ENCODE results near the gene POMC.

The POMC gene

GRCh38 chr2:25197336-25198208 lies 29.2 kb upstream of the POMC start:
- ATAC-seq (ENCODE audit: low read depth) (no peak), DNase-seq (ENCODE audit: low spot score in 2 of 2) (no peak)
- Mint-ChIP-seq H3K36me3 (no peaks in the 10 kb centered on the region), H3K27ac (no peak overlapping the region), H3K9me3 (no peaks in the 10 kb centered on the region), H3K4me3 (no peak overlapping the region), H3K4me1 (peaks cover 4% of the 10 kb centered on the region), H3K27me3 (peaks cover 2% of the 10 kb centered on the region)

- Mint-ChIP-seq H3K36me3 (no peaks in the 10 kb centered on the region), H3K4me1 (peaks cover 9% of the 10 kb centered on the region), H3K27me3 (peaks cover 3% of the 10 kb centered on the region), H3K4me3 (no peak overlapping the region), H3K9me3 (no peaks in the 10 kb centered on the region), H3K27ac (no peak overlapping the region)
- ATAC-seq (ENCODE audit: low read depth) (no peak), DNase-seq (ENCODE audit: low spot score in 2 of 2) (no peak)
These were observed 26.3 kb upstream of the POMC start for GRCh38 chr2:25194576-25195122.

GRCh38 chr2:25190536-25190935 lies 22.2 kb upstream of the POMC start:
- ATAC-seq (ENCODE audit: low read depth) (no peak), DNase-seq (ENCODE audit: low spot score in 2 of 2) (no peak)
- Mint-ChIP-seq H3K27ac (no peak overlapping the region), H3K36me3 (no peaks in the 10 kb centered on the region), H3K4me1 (peaks cover 5% of the 10 kb centered on the region), H3K27me3 (peaks cover 2% of the 10 kb centered on the region), H3K4me3 (no peak overlapping the region), H3K9me3 (no peaks in the 10 kb centered on the region)

GRCh38 chr2:25188405-25188804 lies 20.0 kb upstream of the POMC start:
- no peak overlapping the region for H3K27ac Mint-ChIP-seq
- H3K4me3 Mint-ChIP-seq: no peak overlapping the region
- H3K27me3 Mint-ChIP-seq: peaks cover 7% of the 10 kb centered on the region
- no peaks in the 10 kb centered on the region for H3K9me3 Mint-ChIP-seq
- H3K36me3 Mint-ChIP-seq: no peaks in the 10 kb centered on the region
- ATAC-seq (ENCODE audit: low read depth): no peak
- peaks cover 5% of the 10 kb centered on the region for H3K4me1 Mint-ChIP-seq
- DNase-seq (ENCODE audit: low spot score in 2 of 2): no peak

- no peak for DNase-seq (ENCODE audit: low spot score in 2 of 2)
- ATAC-seq (ENCODE audit: low read depth): no peak
- H3K4me3 Mint-ChIP-seq: no peak overlapping the region
- no peaks in the 10 kb centered on the region for H3K9me3 Mint-ChIP-seq
- no peak overlapping the region for H3K27ac Mint-ChIP-seq
- H3K27me3 Mint-ChIP-seq: peaks cover 7% of the 10 kb centered on the region
- peaks cover 5% of the 10 kb centered on the region for H3K4me1 Mint-ChIP-seq
- H3K36me3 Mint-ChIP-seq: no peaks in the 10 kb centered on the region
These were observed 19.5 kb upstream of the POMC start for GRCh38 chr2:25187729-25188350.

- no peak overlapping the region for H3K4me3 Mint-ChIP-seq
- H3K4me1 Mint-ChIP-seq: no peaks in the 10 kb centered on the region
- no peak for DNase-seq (ENCODE audit: low spot score in 2 of 2)
- ATAC-seq (ENCODE audit: low read depth): no peak
- no peaks in the 10 kb centered on the region for H3K9me3 Mint-ChIP-seq
- peaks cover 5% of the 10 kb centered on the region for H3K27me3 Mint-ChIP-seq
- no peaks in the 10 kb centered on the region for H3K36me3 Mint-ChIP-seq
- no peak overlapping the region for H3K27ac Mint-ChIP-seq
These were observed 15.9 kb upstream of the POMC start for GRCh38 chr2:25184254-25184653.

- Mint-ChIP-seq H3K4me3 (no peak overlapping the region), H3K4me1 (no peaks in the 10 kb centered on the region), H3K27me3 (peaks cover 17% of the 10 kb centered on the region), H3K27ac (no peak overlapping the region), H3K36me3 (no peaks in the 10 kb centered on the region), H3K9me3 (no peaks in the 10 kb centered on the region)
- DNase-seq (ENCODE audit: low spot score in 2 of 2): no peak
- no peak for ATAC-seq (ENCODE audit: low read depth)
These were observed 10.6 kb upstream of the POMC start for GRCh38 chr2:25178976-25179375.

- no peak for ATAC-seq (ENCODE audit: low read depth)
- H3K4me3 Mint-ChIP-seq: no peak overlapping the region
- no peaks in the 10 kb centered on the region for H3K36me3 Mint-ChIP-seq
These were observed 8.8 kb upstream of the POMC start for GRCh38 chr2:25177211-25177611.

GRCh38 chr2:25176541-25177181 lies 8.3 kb upstream of the POMC start:
- no peaks in the 10 kb centered on the region for H3K36me3 Mint-ChIP-seq
- peaks cover 22% of the 10 kb centered on the region for H3K27me3 Mint-ChIP-seq
- no peaks in the 10 kb centered on the region for H3K4me1 Mint-ChIP-seq
- H3K9me3 Mint-ChIP-seq: no peaks in the 10 kb centered on the region
- DNase-seq (ENCODE audit: low spot score in 2 of 2) (no peak), ATAC-seq (ENCODE audit: low read depth) (no peak)
- H3K27ac Mint-ChIP-seq: no peak overlapping the region
- H3K4me3 Mint-ChIP-seq: no peak overlapping the region

More at GRCh38 chr2:25177211-25177611, 8.8 kb upstream of the POMC start:
- no peaks in the 10 kb centered on the region for H3K4me1 Mint-ChIP-seq
- DNase-seq (ENCODE audit: low spot score in 2 of 2): no peak
- peaks cover 22% of the 10 kb centered on the region for H3K27me3 Mint-ChIP-seq
- no peaks in the 10 kb centered on the region for H3K9me3 Mint-ChIP-seq
- no peak overlapping the region for H3K27ac Mint-ChIP-seq

- Mint-ChIP-seq H3K27me3 (peaks cover 22% of the 10 kb centered on the region), H3K4me3 (no peak overlapping the region), H3K9me3 (no peaks in the 10 kb centered on the region), H3K4me1 (no peaks in the 10 kb centered on the region), H3K36me3 (no peaks in the 10 kb centered on the region), H3K27ac (no peak overlapping the region)
- ATAC-seq (ENCODE audit: low read depth) (no peak), DNase-seq (ENCODE audit: low spot score in 2 of 2) (no peak)
These were observed 7.8 kb upstream of the POMC start for GRCh38 chr2:25176138-25176537.

GRCh38 chr2:25174192-25174861 lies 5.9 kb upstream of the POMC start:
- Mint-ChIP-seq H3K4me1 (no peaks in the 10 kb centered on the region), H3K36me3 (peaks cover 1% of the 10 kb centered on the region), H3K4me3 (no peak overlapping the region), H3K27me3 (peaks cover 27% of the 10 kb centered on the region), H3K27ac (no peak overlapping the region), H3K9me3 (no peaks in the 10 kb centered on the region)
- ATAC-seq (ENCODE audit: low read depth): no peak
- no peak for DNase-seq (ENCODE audit: low spot score in 2 of 2)

GRCh38 chr2:25173719-25174118 lies 5.3 kb upstream of the POMC start:
- DNase-seq (ENCODE audit: low spot score in 2 of 2) (no peak), ATAC-seq (ENCODE audit: low read depth) (no peak)
- Mint-ChIP-seq H3K27me3 (peaks cover 26% of the 10 kb centered on the region), H3K36me3 (peaks cover 1% of the 10 kb centered on the region), H3K4me1 (peaks cover 2% of the 10 kb centered on the region), H3K4me3 (no peak overlapping the region), H3K27ac (no peak overlapping the region), H3K9me3 (no peaks in the 10 kb centered on the region)

- Mint-ChIP-seq H3K27ac (no peak overlapping the region), H3K27me3 (peaks cover 21% of the 10 kb centered on the region), H3K36me3 (peaks cover 1% of the 10 kb centered on the region), H3K4me1 (peaks cover 9% of the 10 kb centered on the region), H3K4me3 (no peak overlapping the region), H3K9me3 (no peaks in the 10 kb centered on the region)
- ATAC-seq (ENCODE audit: low read depth) (no peak), DNase-seq (ENCODE audit: low spot score in 2 of 2) (no peak)
These were observed 2.5 kb upstream of the POMC start for GRCh38 chr2:25170888-25171287.

GRCh38 chr2:25169073-25169470 lies 692 bp upstream of the POMC start:
- Mint-ChIP-seq H3K27ac (no peak overlapping the region), H3K9me3 (no peaks in the 10 kb centered on the region), H3K4me3 (peak overlapping the region; percentile 80), H3K27me3 (peaks cover 14% of the 10 kb centered on the region), H3K4me1 (peaks cover 21% of the 10 kb centered on the region), H3K36me3 (peaks cover 1% of the 10 kb centered on the region)
- DNase-seq (ENCODE audit: low spot score in 2 of 2) (no peak), ATAC-seq (ENCODE audit: low read depth) (no peak)
